ENCODE data around the gene DMRT2. TPM values are rescaled to one million over a fixed set of nuclear protein-coding genes. Genes with fewer than 3 reads are reported as not detected.
A peak's percentile ranks its signal among the peaks of the same experiment; 100 is the strongest.

Gene DMRT2
- total RNA-seq, 1 donor: not detected

DNA sequence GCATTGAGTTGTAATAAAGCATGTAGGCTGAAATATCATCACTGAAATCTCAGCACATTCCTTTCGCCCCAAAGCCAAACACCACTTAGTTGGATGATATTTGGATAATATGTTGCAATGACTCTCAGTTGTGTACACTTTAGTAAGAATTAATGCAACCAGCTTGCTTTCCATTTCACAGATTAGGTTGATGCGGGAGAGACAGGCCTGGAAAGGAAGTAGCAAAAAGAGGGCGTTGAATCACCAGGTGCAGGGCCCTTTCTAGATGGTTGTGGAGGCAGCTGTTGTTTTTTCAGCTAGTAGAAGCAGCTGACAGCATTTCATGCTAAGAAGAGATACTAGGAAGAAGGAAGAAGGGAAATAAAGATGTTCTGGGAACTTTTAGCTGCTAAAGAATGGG is 42.8 kb upstream of the DMRT2 start:
- Histone ChIP-seq H3K4me1 (ENCODE audit: insufficient read depth, low read length) (peaks cover 4% of the 10 kb centered on the region), H3K4me3 (ENCODE audit: insufficient read depth, low read length) (no peak overlapping the region), H3K4me2 (ENCODE audit: insufficient read depth, low read length) (no peak overlapping the region), H3K27me3 (ENCODE audit: insufficient read depth, low read length) (no peaks in the 10 kb centered on the region), H3K36me3 (ENCODE audit: insufficient read depth, low read length) (no peaks in the 10 kb centered on the region), H4K20me1 (ENCODE audit: insufficient read depth, low read length) (no peaks in the 10 kb centered on the region), H3K79me2 (ENCODE audit: insufficient read depth, low read length) (no peaks in the 10 kb centered on the region), H3K27ac (ENCODE audit: low read depth, low read length) (no peak overlapping the region), H2AFZ (ENCODE audit: low read length) (no peak overlapping the region), H3K9me3 (ENCODE audit: low read depth, low read length) (no peaks in the 10 kb centered on the region)
- no peak for DNase-seq (ENCODE audit: insufficient read length, low spot score, missing footprints)
- TF ChIP-seq, protein P1, sequence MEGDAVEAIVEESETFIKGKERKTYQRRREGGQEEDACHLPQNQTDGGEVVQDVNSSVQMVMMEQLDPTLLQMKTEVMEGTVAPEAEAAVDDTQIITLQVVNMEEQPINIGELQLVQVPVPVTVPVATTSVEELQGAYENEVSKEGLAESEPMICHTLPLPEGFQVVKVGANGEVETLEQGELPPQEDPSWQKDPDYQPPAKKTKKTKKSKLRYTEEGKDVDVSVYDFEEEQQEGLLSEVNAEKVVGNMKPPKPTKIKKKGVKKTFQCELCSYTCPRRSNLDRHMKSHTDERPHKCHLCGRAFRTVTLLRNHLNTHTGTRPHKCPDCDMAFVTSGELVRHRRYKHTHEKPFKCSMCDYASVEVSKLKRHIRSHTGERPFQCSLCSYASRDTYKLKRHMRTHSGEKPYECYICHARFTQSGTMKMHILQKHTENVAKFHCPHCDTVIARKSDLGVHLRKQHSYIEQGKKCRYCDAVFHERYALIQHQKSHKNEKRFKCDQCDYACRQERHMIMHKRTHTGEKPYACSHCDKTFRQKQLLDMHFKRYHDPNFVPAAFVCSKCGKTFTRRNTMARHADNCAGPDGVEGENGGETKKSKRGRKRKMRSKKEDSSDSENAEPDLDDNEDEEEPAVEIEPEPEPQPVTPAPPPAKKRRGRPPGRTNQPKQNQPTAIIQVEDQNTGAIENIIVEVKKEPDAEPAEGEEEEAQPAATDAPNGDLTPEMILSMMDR (IDR thresholded peaks at IDR 0.05; ENCODE audit: extremely low read depth, low read depth, low read length): no peak

DNA sequence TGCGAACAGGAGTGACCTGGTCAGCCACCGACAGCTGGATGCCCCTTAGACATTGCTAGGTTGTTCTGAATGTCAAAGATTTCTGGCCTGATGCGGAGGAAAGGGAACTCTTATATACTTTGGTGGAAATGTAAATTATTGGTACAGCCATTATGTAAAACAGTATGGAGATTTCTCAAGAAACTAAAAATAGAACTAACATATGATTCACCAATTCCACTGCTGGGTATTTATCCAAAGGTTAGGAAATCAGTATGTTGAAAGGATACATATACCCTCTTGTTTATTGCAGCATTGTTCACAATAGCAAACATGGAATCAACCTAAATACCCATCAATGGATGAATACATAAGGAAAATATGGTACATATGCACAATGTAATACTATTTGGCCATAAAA is 41.9 kb upstream of the DMRT2 start:
- H3K27me3 ChIP-seq (ENCODE audit: insufficient read depth, low read length): no peaks in the 10 kb centered on the region
- H3K4me3 ChIP-seq (ENCODE audit: insufficient read depth, low read length): no peak overlapping the region
- H2AFZ ChIP-seq (ENCODE audit: low read length): no peak overlapping the region
- no peak overlapping the region for H3K4me2 ChIP-seq (ENCODE audit: insufficient read depth, low read length)
- H3K36me3 ChIP-seq (ENCODE audit: insufficient read depth, low read length): no peaks in the 10 kb centered on the region
- TF ChIP-seq, protein P1 (IDR thresholded peaks at IDR 0.05; ENCODE audit: extremely low read depth, low read depth, low read length): no peak
- no peaks in the 10 kb centered on the region for H3K9me3 ChIP-seq (ENCODE audit: low read depth, low read length)
- no peaks in the 10 kb centered on the region for H4K20me1 ChIP-seq (ENCODE audit: insufficient read depth, low read length)
- no peaks in the 10 kb centered on the region for H3K79me2 ChIP-seq (ENCODE audit: insufficient read depth, low read length)
- DNase-seq (ENCODE audit: insufficient read length, low spot score, missing footprints): no peak
- no peak overlapping the region for H3K27ac ChIP-seq (ENCODE audit: low read depth, low read length)
- H3K4me1 ChIP-seq (ENCODE audit: insufficient read depth, low read length): peaks cover 4% of the 10 kb centered on the region

DNA sequence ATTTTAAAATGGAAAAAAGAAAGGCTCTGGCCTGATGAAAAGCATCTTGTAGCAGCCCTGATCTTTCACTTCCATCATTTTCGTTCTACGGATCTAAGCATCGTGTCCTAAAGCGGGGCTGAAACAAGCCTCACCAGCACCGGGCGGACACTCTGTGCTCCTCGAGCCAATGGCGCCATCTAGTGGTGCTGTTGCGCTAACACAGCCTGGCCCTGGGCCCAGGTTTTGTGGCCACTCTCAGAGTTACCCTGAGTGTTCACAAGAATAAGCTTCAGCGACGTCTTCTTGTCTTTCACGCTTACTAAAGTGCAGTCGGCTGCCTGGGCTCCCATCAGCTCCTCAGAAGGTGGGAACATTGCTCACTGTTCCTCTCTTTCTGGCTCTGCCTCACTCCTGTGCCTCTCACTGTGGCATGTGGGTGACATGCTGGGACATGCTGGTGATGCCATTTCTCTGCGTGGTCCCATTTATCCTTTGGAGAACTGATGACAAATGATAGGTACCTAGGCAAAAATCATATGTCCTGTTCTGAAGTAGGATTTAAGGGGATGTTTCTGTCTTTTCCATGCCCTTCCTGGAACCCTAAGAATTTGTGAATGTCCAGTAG is 41.0 kb upstream of the DMRT2 start:
- Histone ChIP-seq H3K27me3 (ENCODE audit: insufficient read depth, low read length) (no peaks in the 10 kb centered on the region), H3K4me1 (ENCODE audit: insufficient read depth, low read length) (peaks cover 4% of the 10 kb centered on the region), H3K27ac (ENCODE audit: low read depth, low read length) (no peak overlapping the region), H2AFZ (ENCODE audit: low read length) (peak overlapping the region; percentile 78), H3K4me2 (ENCODE audit: insufficient read depth, low read length) (peak overlapping the region; percentile 30), H3K79me2 (ENCODE audit: insufficient read depth, low read length) (no peaks in the 10 kb centered on the region), H3K9me3 (ENCODE audit: low read depth, low read length) (no peaks in the 10 kb centered on the region), H4K20me1 (ENCODE audit: insufficient read depth, low read length) (no peaks in the 10 kb centered on the region), H3K36me3 (ENCODE audit: insufficient read depth, low read length) (no peaks in the 10 kb centered on the region), H3K4me3 (ENCODE audit: insufficient read depth, low read length) (no peak overlapping the region)
- DNase-seq (ENCODE audit: insufficient read length, low spot score, missing footprints): peak; percentile 72
- TF ChIP-seq, protein P1 (IDR thresholded peaks at IDR 0.05; ENCODE audit: extremely low read depth, low read depth, low read length): peak; percentile 98

- no peak for DNase-seq (ENCODE audit: insufficient read length, low spot score, missing footprints)
- no peak overlapping the region for H3K4me2 ChIP-seq (ENCODE audit: insufficient read depth, low read length)
- TF ChIP-seq, protein P1 (IDR thresholded peaks at IDR 0.05; ENCODE audit: extremely low read depth, low read depth, low read length): no peak
- H4K20me1 ChIP-seq (ENCODE audit: insufficient read depth, low read length): no peaks in the 10 kb centered on the region
- H3K27ac ChIP-seq (ENCODE audit: low read depth, low read length): no peak overlapping the region
- no peaks in the 10 kb centered on the region for H3K27me3 ChIP-seq (ENCODE audit: insufficient read depth, low read length)
- no peaks in the 10 kb centered on the region for H3K79me2 ChIP-seq (ENCODE audit: insufficient read depth, low read length)
- H3K4me3 ChIP-seq (ENCODE audit: insufficient read depth, low read length): no peak overlapping the region
- no peaks in the 10 kb centered on the region for H3K36me3 ChIP-seq (ENCODE audit: insufficient read depth, low read length)
- no peak overlapping the region for H2AFZ ChIP-seq (ENCODE audit: low read length)
- no peaks in the 10 kb centered on the region for H3K9me3 ChIP-seq (ENCODE audit: low read depth, low read length)
- H3K4me1 ChIP-seq (ENCODE audit: insufficient read depth, low read length): peaks cover 4% of the 10 kb centered on the region
Observed at GRCh38 chr9:1013021-1013420, 37.1 kb upstream of the DMRT2 start.

Measured in osteoblast (primary cell).